GM21619 (cell line): Measurements from ENCODE around the gene MRC1.
A peak's percentile ranks its signal among the peaks of the same experiment; 100 is the strongest.
"Not testable (repeated sequence)": the region's sequence is repeated elsewhere in the genome, so short reads cannot be mapped to it uniquely, and the experiment has no call there.

Source experiments
- ATAC-seq: cut with Tn5 transposase; IDR thresholded peaks from one replicate; pipeline ENCODE4 v1.9.1; 2021; ENCODE audit not compliant: unreplicated experiment

MRC1 gene

GRCh38 chr10:17891435-17891834, 82.3 kb downstream of the MRC1 start:
- no peak for ATAC-seq

- no peak for ATAC-seq
Measured at GRCh38 chr10:17904564-17904963, 95.4 kb downstream of the MRC1 start.

- no peak for ATAC-seq
Measured at GRCh38 chr10:17905491-17905890, 96.3 kb downstream of the MRC1 start.

- no peak for ATAC-seq
Measured at GRCh38 chr10:17906002-17906401, 96.9 kb downstream of the MRC1 start.

GRCh38 chr10:17907641-17908040, 98.5 kb downstream of the MRC1 start:
- no peak for ATAC-seq

GRCh38 chr10:17910125-17910789, 101.1 kb downstream of the MRC1 start:
- peak; percentile 70 for ATAC-seq

GRCh38 chr10:17912754-17913153, 103.6 kb downstream of the MRC1 start:
- no peak for ATAC-seq

- ATAC-seq, result no peak
Measured at GRCh38 chr10:17913604-17914003, 104.5 kb downstream of the MRC1 start.

- ATAC-seq, result no peak
Measured at GRCh38 chr10:17914169-17915045, 105.3 kb downstream of the MRC1 start.

- no peak for ATAC-seq
Measured at GRCh38 chr10:17915181-17915580, 106.0 kb downstream of the MRC1 start.

- ATAC-seq, result no peak
Measured at GRCh38 chr10:17918187-17918903, 109.2 kb downstream of the MRC1 start.

- ATAC-seq, result no peak
Measured at GRCh38 chr10:17921378-17921777, 112.2 kb downstream of the MRC1 start.

- ATAC-seq, result no peak
Measured at GRCh38 chr10:17923728-17924127, 114.6 kb downstream of the MRC1 start.

GRCh38 chr10:17943033-17943745, 134.0 kb downstream of the MRC1 start:
- ATAC-seq, result no peak

- not testable (repeated sequence) for ATAC-seq
Measured at GRCh38 chr10:17950269-17950668, 141.1 kb downstream of the MRC1 start.

GRCh38 chr10:17950726-17951125, 141.6 kb downstream of the MRC1 start:
- no peak for ATAC-seq

GRCh38 chr10:17951868-17952371, 142.8 kb downstream of the MRC1 start, which contains the start of gene SLC39A12:
Gene SLC39A12, plus strand, starts transcription at chr10:17951918. Its CDS starts 1,359 bp downstream, at chr10:17953277.
- ATAC-seq, result no peak

- ATAC-seq, result not testable (repeated sequence)
Measured at GRCh38 chr10:17954372-17954771, 145.2 kb downstream of the MRC1 start.

GRCh38 chr10:17954861-17955260, 145.7 kb downstream of the MRC1 start:
- no peak for ATAC-seq

GRCh38 chr10:17958049-17958448, 148.9 kb downstream of the MRC1 start:
- ATAC-seq, result no peak

- ATAC-seq, result no peak
Measured at GRCh38 chr10:17959870-17960269, 150.7 kb downstream of the MRC1 start.
